IMR-90 (cell line): ENCODE results near the gene CCDC88C. TPM values are rescaled to one million over a fixed set of nuclear protein-coding genes. Genes with fewer than 3 reads are reported as not detected.

Source experiments
- ATAC-seq: fragments of 200-7000 bp; cut with Tn5 transposase; 2 replicates; pipeline ENCODE4 v1.9.1; 2020; ENCODE audit warnings: low read depth, mild to moderate bottlenecking, moderate library complexity
- BruUV-seq: library from RNA; stranded (reverse); fragments of 400-500 nt; replicated peaks from 2 replicates; lab custom pipeline; 2021; lab: Mats Ljungman, UMichigan
- CTCF ChIA-PET: fragments of 300-600 bp; formaldehyde crosslinking; extraction: SDS; loops from one replicate; lab custom pipeline; 2021; ENCODE audit warnings: antibody characterized with exemption; lab: Yijun Ruan, JAX
- POLR2A ChIA-PET: fragments of 300-600 bp; sonication (Branson Sonifier 250); formaldehyde crosslinking; loops from one replicate; lab custom pipeline; 2022; ENCODE audit warnings: antibody characterized with exemption; ENCODE audit not compliant: unreplicated experiment; lab: Charles Lee
- DNase-seq: peaks from one replicate; pipeline ENCODE4 v3.0.0; 2013
- H2AFZ ChIP-seq: replicated peaks from 2 replicates; pipeline ENCODE3; 2013; ENCODE audit warnings: low read length, mild to moderate bottlenecking; ENCODE audit not compliant: poor library complexity
- H2AK5ac ChIP-seq: 2 replicates; pipeline ENCODE4 v1.6.1; 2013; ENCODE audit warnings: low read depth, low read length, inconsistent platforms
- H2AK9ac ChIP-seq: replicated peaks from 2 replicates; pipeline ENCODE3; 2013; ENCODE audit warnings: mild to moderate bottlenecking, low read depth, low read length, moderate library complexity; ENCODE audit not compliant: poor library complexity
- H2BK120ac ChIP-seq: 2 replicates; pipeline ENCODE4 v1.6.1; 2013; ENCODE audit warnings: low read depth, low read length, inconsistent platforms
- H2BK15ac ChIP-seq: 3 replicates; pipeline ENCODE4 v1.6.1; 2013; ENCODE audit warnings: low read depth, low read length, inconsistent platforms
- H2BK20ac ChIP-seq: 2 replicates; pipeline ENCODE4 v1.6.1; 2013; ENCODE audit warnings: low read depth, mild to moderate bottlenecking, inconsistent platforms, low read length, moderate library complexity
- H2BK5ac ChIP-seq: 2 replicates; pipeline ENCODE4 v1.6.1; 2013; ENCODE audit warnings: mild to moderate bottlenecking, low read depth, low read length, inconsistent platforms; ENCODE audit not compliant: poor library complexity, severe bottlenecking
- H3K14ac ChIP-seq: replicated peaks from 2 replicates; pipeline ENCODE4 v1.6.1; 2013; ENCODE audit warnings: low read depth, low read length, inconsistent platforms
- H3K18ac ChIP-seq: 2 replicates; pipeline ENCODE4 v1.6.1; 2013; ENCODE audit warnings: low read depth, low read length, control low read depth
- H3K23ac ChIP-seq: 2 replicates; pipeline ENCODE4 v1.6.1; 2013; ENCODE audit warnings: low read depth, low read length, inconsistent platforms
- H3K27ac ChIP-seq: 2 replicates; pipeline ENCODE4 v1.5.1; 2013; ENCODE audit warnings: mild to moderate bottlenecking, control low read depth, low read length; ENCODE audit not compliant: insufficient read depth
- H3K27me3 ChIP-seq: 2 replicates; pipeline ENCODE4 v1.6.1; 2013; ENCODE audit warnings: low read length; ENCODE audit not compliant: control insufficient read depth, insufficient read depth
- H3K36me3 ChIP-seq: 2 replicates; pipeline ENCODE4 v1.6.1; 2013; ENCODE audit warnings: low read length, mixed read lengths; ENCODE audit not compliant: control insufficient read depth, insufficient read depth
- H3K4ac ChIP-seq: 2 replicates; pipeline ENCODE4 v1.6.1; 2013; ENCODE audit warnings: low read depth, low read length, inconsistent platforms
- H3K4me1 ChIP-seq: 2 replicates; pipeline ENCODE4 v1.6.1; 2013; ENCODE audit warnings: low read length, mixed read lengths; ENCODE audit not compliant: control insufficient read depth, insufficient read depth
- H3K4me2 ChIP-seq: 2 replicates; pipeline ENCODE4 v1.6.1; 2013; ENCODE audit warnings: low read depth, mild to moderate bottlenecking, control low read depth, low read length, moderate library complexity
- H3K4me3 ChIP-seq: 2 replicates; pipeline ENCODE4 v1.5.1; 2013; ENCODE audit warnings: low read depth, mild to moderate bottlenecking, control low read depth, low read length, moderate library complexity; ENCODE audit not compliant: insufficient read depth
- H3K56ac ChIP-seq: 2 replicates; pipeline ENCODE4 v1.6.1; 2013; ENCODE audit warnings: low read length, inconsistent platforms; ENCODE audit not compliant: insufficient read depth; ENCODE audit errors: extremely low read depth
- H3K79me1 ChIP-seq, 2 experiments: 2 replicates each; pipeline ENCODE4 v1.6.1; 2013; ENCODE audit warnings: low read length in 2 of 2, inconsistent platforms in 1 of 2, low read depth in 1 of 2
- H3K9ac ChIP-seq: 2 replicates; pipeline ENCODE4 v1.6.1; 2013; ENCODE audit warnings: low read depth, low read length, control low read depth
- H3K9me1 ChIP-seq: 2 replicates; pipeline ENCODE4 v1.6.1; 2013; ENCODE audit warnings: low read length, inconsistent platforms; ENCODE audit not compliant: insufficient read depth
- H3K9me3 ChIP-seq: 2 replicates; pipeline ENCODE4 v1.6.1; 2013; ENCODE audit warnings: low read length; ENCODE audit not compliant: control insufficient read depth, insufficient read depth
- H4K20me1 ChIP-seq: 2 replicates; pipeline ENCODE4 v1.6.1; 2013; ENCODE audit warnings: low read length, inconsistent platforms; ENCODE audit not compliant: insufficient read depth
- H4K5ac ChIP-seq: 2 replicates; pipeline ENCODE4 v1.6.1; 2013; ENCODE audit warnings: mild to moderate bottlenecking, low read depth, low read length, control low read depth
- H4K8ac ChIP-seq, 2 experiments: 2 replicates each; pipeline ENCODE4 v1.6.1; 2013; ENCODE audit warnings: low read depth in 2 of 2, low read length in 2 of 2, control low read depth in 1 of 2, inconsistent platforms in 1 of 2
- H4K91ac ChIP-seq: 2 replicates; pipeline ENCODE4 v1.6.1; 2013; ENCODE audit warnings: low read depth, low read length, inconsistent platforms; ENCODE audit not compliant: insufficient read depth
- BHLHE40 ChIP-seq: fragments of 150-350 bp; IDR thresholded peaks from 2 replicates; pipeline ENCODE4 v1.6.1; 2016; ENCODE audit warnings: mild to moderate bottlenecking, low read depth, low read length
- CEBPB ChIP-seq: IDR thresholded peaks from 2 replicates; pipeline ENCODE4 v1.6.1; 2012; ENCODE audit warnings: low read depth, low read length, improper control_type of control experiment
- CHD1 ChIP-seq: IDR thresholded peaks from 2 replicates; pipeline ENCODE4 v1.6.1; 2012; ENCODE audit warnings: low read depth, low read length, improper control_type of control experiment
- FOS ChIP-seq: fragments of 150-350 bp; IDR thresholded peaks from 2 replicates; pipeline ENCODE4 v1.6.1; 2016; ENCODE audit warnings: low read depth, low read length
- MAFK ChIP-seq: IDR thresholded peaks from 2 replicates; pipeline ENCODE4 v1.6.1; 2012; ENCODE audit warnings: low read depth, low read length, improper control_type of control experiment
- MAZ ChIP-seq: IDR thresholded peaks from 2 replicates; pipeline ENCODE4 v1.6.1; 2012; ENCODE audit warnings: low read depth, mild to moderate bottlenecking, low read length, improper control_type of control experiment, moderate library complexity, borderline replicate concordance
- MXI1 ChIP-seq: IDR thresholded peaks from 2 replicates; pipeline ENCODE4 v1.6.1; 2012; ENCODE audit warnings: low read depth, mild to moderate bottlenecking, low read length, moderate library complexity, borderline replicate concordance
- NFE2L2 ChIP-seq: fragments of 150-350 bp; IDR thresholded peaks from 2 replicates; pipeline ENCODE4 v1.6.1; 2016; ENCODE audit warnings: low read depth, mild to moderate bottlenecking, low read length
- POLR2A ChIP-seq: IDR thresholded peaks from 2 replicates; pipeline ENCODE4 v1.6.1; 2012; ENCODE audit warnings: mild to moderate bottlenecking, low read depth, low read length
- RAD21 ChIP-seq: IDR thresholded peaks from 2 replicates; pipeline ENCODE4 v1.6.1; 2012; ENCODE audit warnings: low read length, improper control_type of control experiment
- RCOR1 ChIP-seq: IDR thresholded peaks from 2 replicates; pipeline ENCODE4 v1.6.1; 2012; ENCODE audit warnings: mild to moderate bottlenecking, low read length, improper control_type of control experiment; ENCODE audit not compliant: insufficient replicate concordance
- RFX5 ChIP-seq: IDR thresholded peaks from 2 replicates; pipeline ENCODE4 v1.8.0; 2012; ENCODE audit warnings: low read depth, mild to moderate bottlenecking, low read length, moderate library complexity
- WGBS, 2 experiments: methylation state at CpG; one replicate each; pipeline versions ENCODE4 v1.1.5 to v1.1.7; 2013; ENCODE audit warnings: missing lambda C conversion rate in 2 of 2; ENCODE audit not compliant: insufficient read length in 1 of 2; ENCODE audit errors: extremely low coverage in 2 of 2; 5-methylcytosine and 5-hydroxymethylcytosine counted together
- dilution Hi-C: fragments of 300-500 bp; cut with HindIII; formaldehyde crosslinking; loops from one replicate; pipeline ENCODE4 v1.14.3; 2018; ENCODE audit warnings: low sequenced_read_pairs; ENCODE audit not compliant: unreplicated experiment
- in situ Hi-C: fragments of 300-500 bp; cut with MboI; formaldehyde crosslinking; loops from 3 replicates; pipeline ENCODE4 v1.14.3; 2019; ENCODE audit warnings: low sequenced_read_pairs, inconsistent platforms, mixed read lengths
- intact Hi-C: fragments of 100-400 bp; cut with micrococcal nuclease; formaldehyde crosslinking; loops from 2 replicates; pipeline ENCODE4 v1.10.0; 2022
- polyA plus RNA-seq, 3 experiments: library from polyadenylated mRNA; depleted of rRNA; stranded (reverse); fragments of >200 nt; gene quantifications; 2 replicates each; pipeline ENCODE4 v1.2.3, GENCODE V29; 2012; ENCODE audit warnings: low replicate concordance in 1 of 3
- total RNA-seq: library from RNA; depleted of rRNA; stranded (reverse); fragments of >200 nt; gene quantifications from 2 replicates; pipeline ENCODE4 v1.2.3, GENCODE V29; 2012
- TF ChIP-seq, protein P1 (sequence below): fragments of 150-350 bp; IDR thresholded peaks from 2 replicates; pipeline ENCODE4 v1.6.1; 2016; ENCODE audit warnings: low read depth, mild to moderate bottlenecking, low read length, moderate library complexity, borderline replicate concordance
- TF ChIP-seq, protein P2 (sequence below): fragments of 150-350 bp; IDR thresholded peaks from 2 replicates; pipeline ENCODE4 v1.6.1; 2017; ENCODE audit warnings: mild to moderate bottlenecking, antibody characterized with exemption, low read length, low read depth
- TF ChIP-seq, protein P3 (sequence below): conservative IDR thresholded peaks from 2 replicates; pipeline ENCODE4 v1.5.1; 2012; ENCODE audit warnings: mild to moderate bottlenecking, low read depth, low read length, improper control_type of control experiment

CCDC88C gene
- total and polyA plus RNA-seq, 2 of the 4 experiments (the other 2 are of a cell fraction) = 0.17 to 0.18 TPM

DNA sequence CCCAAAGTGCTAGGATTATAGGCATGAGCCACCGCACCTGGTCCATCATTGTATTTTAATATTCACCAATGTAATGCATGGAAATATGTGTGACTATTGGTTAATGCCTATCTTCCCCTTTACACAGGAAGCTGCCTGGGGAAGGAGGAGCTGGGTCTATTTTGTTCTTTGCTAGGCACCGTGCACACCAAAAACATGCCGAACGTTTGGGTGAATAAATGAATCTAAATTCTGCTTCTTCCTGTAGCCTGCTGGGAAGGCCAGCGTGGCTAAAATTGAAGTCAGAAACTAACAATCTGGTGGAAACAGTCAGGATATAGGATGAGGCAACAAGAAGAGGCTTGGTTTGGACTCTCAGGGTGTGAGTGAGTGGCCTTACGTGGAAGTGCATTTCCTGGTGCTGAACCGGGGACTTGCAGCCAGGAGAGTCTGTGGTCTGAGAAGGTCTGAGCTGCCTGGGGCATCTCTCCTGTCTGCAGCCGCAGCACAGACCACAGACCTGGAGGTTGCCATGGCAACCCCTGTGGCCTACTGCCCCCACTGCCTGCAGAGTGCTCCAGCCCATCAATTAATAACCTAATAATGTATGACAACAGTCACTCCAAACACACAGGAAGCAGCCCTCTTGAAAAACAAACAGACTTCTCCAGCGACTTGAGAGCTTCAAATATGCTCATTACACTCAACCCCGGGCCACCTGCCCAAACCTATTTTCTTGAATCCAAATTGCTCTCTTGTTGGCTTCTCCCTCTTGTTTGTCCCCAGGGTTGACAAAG, 167.6 kb downstream of the CCDC88C start:
- Histone ChIP-seq H3K27me3 (peaks cover 16% of the 10 kb centered on the region; the same call in 1 of the 2 replicates), H4K91ac (no peak overlapping the region), H2AK5ac (no peak overlapping the region), H4K8ac (no peak overlapping the region), H3K4me3 (no peak overlapping the region), H3K79me1 (no peaks in the 10 kb centered on the region), H3K9ac (no peak overlapping the region), H3K4me1 (peaks cover 2% of the 10 kb centered on the region; the same call in 1 of the 2 replicates), H4K20me1 (no peaks in the 10 kb centered on the region), H2BK20ac (no peak overlapping the region), H2BK5ac (no peak overlapping the region), H3K4me2 (no peak overlapping the region), H3K36me3 (no peaks in the 10 kb centered on the region), H3K56ac (no peak overlapping the region), H2BK15ac (no peak overlapping the region), H2BK120ac (no peak overlapping the region), H2AK9ac (no peak overlapping the region), H3K9me1 (0 out of 2 replicates have a peak, but pooled peaks cover 5% of the 10 kb centered on the region), H3K23ac (no peak overlapping the region), H3K4ac (no peak overlapping the region), H3K18ac (no peak overlapping the region), H2AFZ (peak overlapping the region; percentile 33), H3K14ac (no peak overlapping the region), H4K5ac (no peak overlapping the region), H3K9me3 (no peaks in the 10 kb centered on the region), H3K27ac (no peak overlapping the region)
- BruUV-seq = no TSS peak
- dilution Hi-C loops = no loop called here
- POLR2A ChIA-PET = no interaction called here
- WGBS, 2 experiments = 44% methylated on average over 3 of the region's 10 CpGs; no CpG with 5 or more reads in 1 of the 2 experiments
- ATAC-seq = no peak
- CTCF ChIA-PET = no interaction called here
- DNase-seq = no peak
- in situ Hi-C loops = no loop called here
- intact Hi-C loops = no loop called here
- TF ChIP-seq MAFK (no peak), CHD1 (no peak), RAD21 (no peak), FOS (no peak), RFX5 (no peak), NFE2L2 (no peak), MAZ (no peak), POLR2A (no peak), MXI1 (no peak), CEBPB (no peak), RCOR1 (no peak), BHLHE40 (no peak)
- TF ChIP-seq, protein P1, sequence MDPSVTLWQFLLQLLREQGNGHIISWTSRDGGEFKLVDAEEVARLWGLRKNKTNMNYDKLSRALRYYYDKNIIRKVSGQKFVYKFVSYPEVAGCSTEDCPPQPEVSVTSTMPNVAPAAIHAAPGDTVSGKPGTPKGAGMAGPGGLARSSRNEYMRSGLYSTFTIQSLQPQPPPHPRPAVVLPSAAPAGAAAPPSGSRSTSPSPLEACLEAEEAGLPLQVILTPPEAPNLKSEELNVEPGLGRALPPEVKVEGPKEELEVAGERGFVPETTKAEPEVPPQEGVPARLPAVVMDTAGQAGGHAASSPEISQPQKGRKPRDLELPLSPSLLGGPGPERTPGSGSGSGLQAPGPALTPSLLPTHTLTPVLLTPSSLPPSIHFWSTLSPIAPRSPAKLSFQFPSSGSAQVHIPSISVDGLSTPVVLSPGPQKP = no peak
- TF ChIP-seq, protein P2, sequence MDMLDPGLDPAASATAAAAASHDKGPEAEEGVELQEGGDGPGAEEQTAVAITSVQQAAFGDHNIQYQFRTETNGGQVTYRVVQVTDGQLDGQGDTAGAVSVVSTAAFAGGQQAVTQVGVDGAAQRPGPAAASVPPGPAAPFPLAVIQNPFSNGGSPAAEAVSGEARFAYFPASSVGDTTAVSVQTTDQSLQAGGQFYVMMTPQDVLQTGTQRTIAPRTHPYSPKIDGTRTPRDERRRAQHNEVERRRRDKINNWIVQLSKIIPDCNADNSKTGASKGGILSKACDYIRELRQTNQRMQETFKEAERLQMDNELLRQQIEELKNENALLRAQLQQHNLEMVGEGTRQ = no peak
- TF ChIP-seq, protein P3, sequence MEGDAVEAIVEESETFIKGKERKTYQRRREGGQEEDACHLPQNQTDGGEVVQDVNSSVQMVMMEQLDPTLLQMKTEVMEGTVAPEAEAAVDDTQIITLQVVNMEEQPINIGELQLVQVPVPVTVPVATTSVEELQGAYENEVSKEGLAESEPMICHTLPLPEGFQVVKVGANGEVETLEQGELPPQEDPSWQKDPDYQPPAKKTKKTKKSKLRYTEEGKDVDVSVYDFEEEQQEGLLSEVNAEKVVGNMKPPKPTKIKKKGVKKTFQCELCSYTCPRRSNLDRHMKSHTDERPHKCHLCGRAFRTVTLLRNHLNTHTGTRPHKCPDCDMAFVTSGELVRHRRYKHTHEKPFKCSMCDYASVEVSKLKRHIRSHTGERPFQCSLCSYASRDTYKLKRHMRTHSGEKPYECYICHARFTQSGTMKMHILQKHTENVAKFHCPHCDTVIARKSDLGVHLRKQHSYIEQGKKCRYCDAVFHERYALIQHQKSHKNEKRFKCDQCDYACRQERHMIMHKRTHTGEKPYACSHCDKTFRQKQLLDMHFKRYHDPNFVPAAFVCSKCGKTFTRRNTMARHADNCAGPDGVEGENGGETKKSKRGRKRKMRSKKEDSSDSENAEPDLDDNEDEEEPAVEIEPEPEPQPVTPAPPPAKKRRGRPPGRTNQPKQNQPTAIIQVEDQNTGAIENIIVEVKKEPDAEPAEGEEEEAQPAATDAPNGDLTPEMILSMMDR = no peak
